Nephron (organoid): Measurements from ENCODE around the gene NEDD4L.

Source experiments
- H3K27ac Mint-ChIP-seq, 3 experiments: 2 replicates each; pipeline ENCODE4 v1.8.0; 2020; ENCODE audit warnings: mixed read lengths in 3 of 3, mild to moderate bottlenecking in 2 of 3, moderate library complexity in 1 of 3
- H3K27me3 Mint-ChIP-seq: 2 replicates; pipeline ENCODE4 v1.8.0; 2021; ENCODE audit warnings: low read depth, mild to moderate bottlenecking, moderate library complexity, mixed read lengths
- H3K36me3 Mint-ChIP-seq: 2 replicates; pipeline ENCODE4 v1.8.0; 2020; ENCODE audit warnings: low read depth, mixed read lengths
- H3K4me1 Mint-ChIP-seq: 2 replicates; pipeline ENCODE4 v1.8.0; 2020; ENCODE audit warnings: mixed read lengths
- H3K4me3 Mint-ChIP-seq, 3 experiments: 2 replicates each; pipeline ENCODE4 v1.8.0; 2020; ENCODE audit warnings: mild to moderate bottlenecking in 3 of 3, mixed read lengths in 3 of 3, moderate library complexity in 2 of 3
- H3K9me3 Mint-ChIP-seq: 2 replicates; pipeline ENCODE4 v1.8.0; 2020; ENCODE audit warnings: mixed read lengths
- CTCF ChIP-seq, 3 experiments: fragments of 200-600 bp; sonication (generic); IDR thresholded peaks; one replicate each; pipeline ENCODE4 v1.5.0; 2021; ENCODE audit warnings: antibody characterized with exemption in 3 of 3; ENCODE audit not compliant: unreplicated experiment in 3 of 3

NEDD4L gene

GRCh38 chr18:58407263-58407648 lies 363.2 kb downstream of the NEDD4L start:
- Mint-ChIP-seq H3K9me3 (no peaks in the 10 kb centered on the region), H3K4me3 (no peak overlapping the region), H3K27me3 (no peaks in the 10 kb centered on the region), H3K27ac (peak overlapping the region in 1 of 3 experiments; percentile 33), H3K36me3 (no peaks in the 10 kb centered on the region), H3K4me1 (peaks cover 18% of the 10 kb centered on the region)
- no peak for TF ChIP-seq CTCF (IDR thresholded peaks at IDR 0.05; ENCODE audit: unreplicated experiment in 3 of 3)

GRCh38 chr18:58407649-58408407 lies 363.8 kb downstream of the NEDD4L start:
- H3K9me3 Mint-ChIP-seq, result no peaks in the 10 kb centered on the region
- H3K27me3 Mint-ChIP-seq, result no peaks in the 10 kb centered on the region
- H3K4me3 Mint-ChIP-seq, result no peak overlapping the region
- peak in 1 of 3 experiments; percentile 12 for TF ChIP-seq CTCF (IDR thresholded peaks at IDR 0.05; ENCODE audit: unreplicated experiment in 3 of 3)
- H3K36me3 Mint-ChIP-seq, result no peaks in the 10 kb centered on the region
- H3K27ac Mint-ChIP-seq, result peak overlapping the region in 1 of 3 experiments; percentile 33
- H3K4me1 Mint-ChIP-seq, result peaks cover 13% of the 10 kb centered on the region

DNA sequence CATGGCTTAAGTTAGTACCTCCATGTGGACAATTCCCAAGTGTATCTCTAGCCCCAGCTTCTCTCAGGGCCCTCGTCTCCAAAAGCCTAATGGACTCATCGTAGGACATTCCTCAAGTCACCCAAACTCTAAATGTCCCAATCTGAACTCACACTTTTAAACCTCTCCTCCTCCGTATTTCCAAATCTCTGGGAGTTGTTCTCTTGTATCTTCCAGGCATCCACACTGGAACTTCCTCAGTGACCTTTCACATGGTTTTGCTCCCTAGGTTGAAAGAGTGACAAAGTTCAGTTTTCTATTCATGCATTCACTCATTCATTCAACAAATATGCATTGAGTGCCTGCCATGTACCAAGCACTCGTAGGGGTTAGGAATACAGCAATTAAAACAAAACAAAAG lies 364.6 kb downstream of the NEDD4L start:
- H3K4me3 Mint-ChIP-seq, result no peak overlapping the region
- no peaks in the 10 kb centered on the region for H3K36me3 Mint-ChIP-seq
- no peaks in the 10 kb centered on the region for H3K9me3 Mint-ChIP-seq
- H3K27me3 Mint-ChIP-seq, result no peaks in the 10 kb centered on the region
- H3K4me1 Mint-ChIP-seq, result peaks cover 4% of the 10 kb centered on the region
- H3K27ac Mint-ChIP-seq, result no peak overlapping the region
- no peak for TF ChIP-seq CTCF (IDR thresholded peaks at IDR 0.05; ENCODE audit: unreplicated experiment in 3 of 3)

GRCh38 chr18:58409802-58410445 lies 365.9 kb downstream of the NEDD4L start:
- Mint-ChIP-seq H3K9me3 (no peaks in the 10 kb centered on the region), H3K27ac (no peak overlapping the region), H3K36me3 (no peaks in the 10 kb centered on the region), H3K4me1 (no peaks in the 10 kb centered on the region), H3K27me3 (no peaks in the 10 kb centered on the region), H3K4me3 (no peak overlapping the region)
- no peak for TF ChIP-seq CTCF (IDR thresholded peaks at IDR 0.05; ENCODE audit: unreplicated experiment in 3 of 3)

DNA sequence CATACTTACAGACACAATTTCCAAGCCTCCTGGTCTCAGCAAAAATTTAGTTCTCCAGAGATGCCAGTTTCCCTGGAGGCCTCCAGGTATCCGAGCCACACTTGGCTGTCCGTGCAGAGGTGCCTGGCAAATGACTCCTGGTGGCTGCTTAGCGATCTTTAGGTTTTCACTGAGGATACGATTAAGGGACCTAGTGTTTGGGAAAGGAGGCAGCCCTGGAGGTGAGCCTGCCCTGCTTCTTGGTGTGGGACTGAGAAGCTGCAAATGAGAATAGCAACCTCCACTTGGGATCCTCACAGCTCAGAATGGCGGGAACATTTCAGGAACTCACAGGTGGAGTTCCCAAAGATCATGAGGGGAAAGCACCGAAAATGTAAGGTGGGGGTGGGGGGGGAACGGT lies 367.3 kb downstream of the NEDD4L start:
- no peak overlapping the region for H3K4me3 Mint-ChIP-seq
- H3K36me3 Mint-ChIP-seq, result no peaks in the 10 kb centered on the region
- TF ChIP-seq CTCF (IDR thresholded peaks at IDR 0.05; ENCODE audit: unreplicated experiment in 3 of 3), result no peak
- H3K9me3 Mint-ChIP-seq, result no peaks in the 10 kb centered on the region
- H3K27ac Mint-ChIP-seq, result no peak overlapping the region
- peaks cover 5% of the 10 kb centered on the region for H3K4me1 Mint-ChIP-seq
- H3K27me3 Mint-ChIP-seq, result no peaks in the 10 kb centered on the region
